Coronary artery (tissue), 2 donors: ENCODE results near the gene CLCC1.
"Not testable (repeated sequence)": the region's sequence is repeated elsewhere in the genome, so short reads cannot be mapped to it uniquely, and the experiment has no call there.

ENCODE experiments used
- DNase-seq: peaks from one replicate; pipeline ENCODE4 v3.0.0-alpha.2; 2017; ENCODE audit warnings: low spot score
- H3K27ac ChIP-seq, 2 donors: fragments of 200-600 bp; sonication (generic); one replicate each; pipeline ENCODE4 v1.5.1; 2016 to 2019
- H3K4me3 ChIP-seq: fragments of 200-600 bp; sonication (generic); 2 replicates; pipeline ENCODE4 v1.5.1; 2016; ENCODE audit warnings: mild to moderate bottlenecking, moderate library complexity
- CTCF ChIP-seq: fragments of 200-600 bp; sonication (generic); IDR thresholded peaks from one replicate; pipeline ENCODE4 v1.5.1; 2019; ENCODE audit warnings: antibody characterized with exemption

CLCC1 gene

GRCh38 chr1:108951242-108951641, 12.0 kb downstream of the CLCC1 start:
- TF ChIP-seq CTCF = no peak
- H3K4me3 ChIP-seq = no peak overlapping the region
- no peak overlapping the region for H3K27ac ChIP-seq
- no peak for DNase-seq

GRCh38 chr1:108949044-108949443, 14.2 kb downstream of the CLCC1 start:
- TF ChIP-seq CTCF = no peak
- Histone ChIP-seq H3K4me3 (no peak overlapping the region), H3K27ac (no peak overlapping the region)
- DNase-seq = no peak

- Histone ChIP-seq H3K4me3 (peak overlapping the region; percentile 53), H3K27ac (peak overlapping the region in 1 of 2 donors; percentile 55)
- TF ChIP-seq CTCF = no peak
- no peak for DNase-seq
These were observed 15.3 kb downstream of the CLCC1 start for GRCh38 chr1:108947871-108948525.

- TF ChIP-seq CTCF = no peak
- H3K4me3 ChIP-seq = no peak overlapping the region
- no peak for DNase-seq
- H3K27ac ChIP-seq = no peak overlapping the region
These were observed 27.1 kb downstream of the CLCC1 start for GRCh38 chr1:108936170-108936569.

GRCh38 chr1:108933944-108934343, 29.3 kb downstream of the CLCC1 start:
- TF ChIP-seq CTCF = no peak
- H3K27ac ChIP-seq = no peak overlapping the region
- no peak overlapping the region for H3K4me3 ChIP-seq
- no peak for DNase-seq

GRCh38 chr1:108927565-108927964, 35.7 kb downstream of the CLCC1 start:
- not testable (repeated sequence) for H3K27ac ChIP-seq, DNase-seq, H3K4me3 ChIP-seq

GRCh38 chr1:108925920-108926319, 37.4 kb downstream of the CLCC1 start:
- TF ChIP-seq CTCF = no peak
- Histone ChIP-seq H3K27ac (no peak overlapping the region), H3K4me3 (no peak overlapping the region)
- no peak for DNase-seq
